GM19468 (cell line): ENCODE data around the gene TMEM203.

Experiments used
- ATAC-seq: cut with Tn5 transposase; IDR thresholded peaks from one replicate; pipeline ENCODE4 v1.9.1; 2021; ENCODE audit warnings: mild to moderate bottlenecking, moderate library complexity, moderate number of reproducible peaks; ENCODE audit not compliant: unreplicated experiment; ENCODE audit errors: extremely low read depth

Gene TMEM203

GRCh38 chr9:137184881-137185660 is 20.4 kb downstream of the TMEM203 start:
- no peak for ATAC-seq

DNA sequence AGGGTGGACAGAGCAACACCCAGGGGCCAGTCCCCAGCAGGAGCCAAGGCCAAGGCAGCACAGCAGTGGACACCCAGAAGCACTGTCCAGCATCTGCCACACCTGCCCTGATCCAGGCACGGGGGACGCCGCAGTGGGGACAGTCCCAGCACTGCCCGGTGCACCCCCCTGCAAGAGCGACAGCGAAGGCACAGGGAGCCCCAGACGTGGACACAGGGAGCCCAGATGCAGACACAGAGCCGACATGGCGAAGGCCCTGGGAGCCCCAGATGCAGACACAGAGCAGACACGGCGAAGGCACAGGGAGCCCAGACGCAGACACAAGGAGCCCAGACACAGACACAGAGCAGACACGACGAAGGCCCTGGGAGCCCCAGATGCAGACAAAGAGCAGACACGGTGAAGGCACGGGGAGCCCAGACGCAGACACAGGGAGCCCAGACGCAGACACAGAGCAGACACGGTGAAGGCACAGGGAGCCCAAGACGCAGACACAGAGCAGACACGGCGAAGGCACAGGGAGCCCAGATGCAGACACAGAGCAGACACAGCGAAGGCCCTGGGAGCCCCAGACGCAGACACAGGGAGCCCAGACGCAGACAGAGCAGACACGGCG is 21.4 kb downstream of the TMEM203 start:
- ATAC-seq: no peak

DNA sequence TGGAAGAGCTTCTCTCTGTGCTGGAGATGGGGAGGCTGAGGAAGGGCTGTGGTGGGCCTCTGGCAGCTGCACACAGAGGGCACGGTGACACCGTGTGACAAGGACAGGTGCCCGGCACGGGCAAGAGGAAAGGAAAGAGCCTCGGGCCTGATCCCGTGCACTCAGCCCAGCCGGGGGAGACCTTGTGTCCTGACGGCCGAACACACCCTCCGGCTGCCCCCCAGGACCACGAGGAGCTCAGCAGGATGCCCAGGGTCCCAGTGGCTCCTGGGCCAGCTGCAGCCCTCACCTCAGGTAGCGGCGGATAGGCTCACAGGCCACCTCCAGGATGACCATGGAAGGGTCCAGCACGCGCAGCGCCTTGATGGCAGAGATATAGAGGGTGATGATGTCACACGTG is 22.6 kb downstream of the TMEM203 start:
- no peak for ATAC-seq

GRCh38 chr9:137181680-137182079 is 23.8 kb downstream of the TMEM203 start:
- ATAC-seq: no peak

DNA sequence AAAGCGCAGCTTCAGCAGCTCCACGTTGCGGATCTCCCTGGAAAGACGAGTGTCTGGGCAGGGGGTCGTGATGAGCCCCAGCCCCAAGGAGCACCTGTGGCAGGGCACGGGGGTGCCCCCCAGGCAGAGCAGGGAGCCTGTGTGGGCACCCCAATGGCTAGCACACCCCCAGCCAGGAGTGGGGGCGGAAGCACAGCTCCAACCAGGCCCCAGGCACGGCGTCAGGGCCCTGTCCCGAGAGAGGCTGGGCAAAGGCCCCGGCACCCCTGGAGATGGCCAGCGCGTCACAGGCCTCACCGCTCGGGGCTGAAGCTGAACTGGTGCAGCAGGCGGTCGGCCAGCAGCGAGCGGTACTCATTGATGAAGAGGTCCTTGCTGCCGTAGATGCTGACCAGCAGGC is 25.0 kb downstream of the TMEM203 start:
- ATAC-seq: no peak

GRCh38 chr9:137179761-137180160 is 25.7 kb downstream of the TMEM203 start:
- no peak for ATAC-seq

DNA sequence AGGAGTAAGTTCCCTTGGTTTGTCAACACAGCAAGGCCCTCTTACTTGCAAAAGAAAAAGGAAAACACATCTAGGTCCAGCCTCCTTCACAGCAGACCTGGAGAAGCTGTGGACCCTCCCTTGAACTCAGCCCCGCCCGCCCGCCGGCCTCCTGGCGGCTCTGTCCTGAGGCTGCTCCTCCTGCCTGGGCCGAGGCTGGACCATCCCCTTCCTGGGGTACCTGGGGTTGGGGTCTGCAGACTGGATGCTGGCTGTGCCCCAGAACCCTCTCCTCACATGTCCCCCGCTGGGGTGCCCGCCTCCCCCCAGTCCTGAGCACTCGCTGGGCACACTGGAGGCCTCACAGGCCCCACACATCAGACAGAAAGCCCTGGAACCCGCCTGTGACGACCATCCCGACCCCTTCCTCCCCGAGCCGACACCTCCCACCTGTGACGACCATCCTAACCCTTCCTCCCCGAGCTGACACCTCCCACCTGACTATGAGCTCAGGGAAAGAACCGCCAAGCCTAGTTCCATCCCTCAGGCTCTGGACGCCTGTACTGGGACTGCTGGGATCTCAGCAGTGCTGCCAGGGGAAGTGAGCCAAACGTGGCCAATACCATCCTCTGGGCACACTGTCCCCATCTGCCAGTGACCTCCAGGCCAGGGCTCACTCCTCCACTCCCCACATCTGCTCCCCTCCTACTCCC is 26.4 kb downstream of the TMEM203 start:
- ATAC-seq: no peak

DNA sequence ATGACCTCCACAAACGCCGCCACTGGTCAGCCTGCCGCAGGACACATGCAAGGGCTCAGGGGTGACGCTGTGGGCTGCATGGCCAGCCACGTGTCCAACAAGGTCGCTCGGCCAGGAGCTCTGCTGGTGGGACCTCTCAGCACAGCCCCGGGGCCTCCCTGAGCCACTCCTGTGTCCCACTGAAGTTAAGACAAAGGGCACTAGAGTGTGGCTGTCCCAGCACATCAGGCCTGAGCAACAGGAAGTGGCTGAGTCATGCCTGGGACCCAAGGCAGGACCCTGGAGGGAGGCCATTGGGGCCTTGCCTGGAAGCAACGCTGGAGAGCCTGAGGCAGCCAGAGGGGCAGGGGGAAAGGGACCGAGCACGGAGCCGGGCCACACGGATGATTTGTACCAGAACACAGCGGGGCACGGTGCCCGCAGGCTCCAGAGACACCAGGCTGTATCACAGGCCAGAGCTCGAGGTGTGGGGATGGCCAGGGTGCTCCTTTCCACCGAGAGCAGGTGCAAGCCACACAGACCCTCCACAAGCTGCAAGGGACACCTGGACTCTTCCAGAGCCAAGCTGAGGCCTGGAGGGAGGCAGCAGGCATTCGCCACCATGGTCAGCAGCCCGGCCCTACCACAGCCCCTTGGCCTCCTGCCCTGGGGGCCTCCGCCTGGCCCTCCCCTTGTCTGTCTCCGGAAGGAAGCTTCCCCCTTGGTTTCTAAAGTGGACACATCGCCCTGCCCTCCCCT is 27.1 kb downstream of the TMEM203 start:
- no peak for ATAC-seq

- no peak for ATAC-seq
These were observed 28.9 kb downstream of the TMEM203 start for GRCh38 chr9:137176302-137177182.

- no peak for ATAC-seq
These were observed 30.0 kb downstream of the TMEM203 start for GRCh38 chr9:137175345-137175961.

DNA sequence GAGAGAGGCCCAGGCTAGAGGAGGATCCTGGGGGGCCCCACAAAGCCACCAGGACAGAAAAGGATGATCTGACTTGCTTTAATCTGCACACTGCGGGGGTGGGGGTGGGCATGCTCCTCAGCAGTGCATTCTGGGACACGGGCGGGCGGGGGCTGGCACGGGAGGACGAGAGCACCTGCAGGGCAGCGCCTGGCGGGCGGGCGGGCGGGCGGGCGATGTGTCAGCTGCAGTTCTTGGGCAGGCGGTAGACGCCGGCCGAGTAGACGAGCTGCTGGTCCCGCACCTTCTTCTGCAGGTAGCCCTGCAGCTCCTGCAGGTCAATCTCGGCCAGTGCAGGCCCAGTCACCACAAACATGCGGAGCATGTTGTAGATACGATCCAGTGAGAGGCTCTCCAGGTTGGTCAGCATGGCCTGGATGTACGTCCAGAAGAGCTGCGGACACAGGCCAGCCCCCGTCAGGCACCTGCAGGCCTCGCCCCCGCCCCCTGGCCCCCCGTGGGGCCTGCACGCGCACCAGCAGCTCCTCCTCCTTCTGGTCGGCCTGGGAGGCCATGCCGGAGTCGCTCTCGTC is 30.6 kb downstream of the TMEM203 start:
- no peak for ATAC-seq

DNA sequence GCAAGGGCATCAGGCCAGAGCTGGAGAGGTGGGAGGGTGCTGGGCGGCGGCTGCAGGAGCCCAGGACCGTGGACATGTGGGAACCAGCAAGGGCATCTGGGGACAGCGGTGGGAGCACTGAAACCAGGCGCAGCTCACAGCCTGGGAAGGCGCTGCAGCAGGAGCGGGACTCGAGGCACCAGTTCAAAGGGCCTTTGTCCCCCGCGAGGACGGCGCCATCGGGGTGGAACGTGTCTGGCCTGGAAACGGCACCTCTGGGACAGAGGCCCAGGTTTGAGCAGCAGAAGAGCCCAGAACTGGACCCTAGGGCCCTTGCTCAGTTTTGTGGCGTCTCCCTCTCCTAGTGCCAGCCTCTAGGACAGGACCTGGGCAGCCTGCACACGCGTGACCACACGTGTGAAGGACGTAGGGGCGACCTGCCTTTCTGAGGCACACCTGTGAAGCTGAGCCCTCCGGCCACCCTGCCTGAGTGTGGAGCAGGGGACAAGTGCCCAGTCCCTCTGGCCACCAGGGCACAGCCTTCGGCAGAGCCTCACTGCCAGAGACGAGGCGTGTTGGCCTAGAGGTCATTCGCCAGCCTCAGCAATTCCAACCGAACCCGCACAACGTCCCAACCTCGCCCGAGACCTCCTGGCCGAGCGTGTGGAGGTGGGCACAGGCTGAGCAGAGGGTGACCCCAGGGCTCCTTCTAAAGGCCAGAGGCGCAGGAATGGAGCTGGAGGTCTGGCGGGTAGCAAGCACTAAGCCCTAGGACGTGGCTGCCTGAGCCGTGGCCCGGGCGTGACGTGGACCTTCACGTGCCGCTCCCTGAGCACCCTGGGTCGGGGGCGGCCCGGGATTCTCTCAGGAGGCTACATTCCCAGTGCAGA is 31.4 kb downstream of the TMEM203 start:
- ATAC-seq: no peak

GRCh38 chr9:137172901-137173795 is 32.3 kb downstream of the TMEM203 start:
- no peak for ATAC-seq

DNA sequence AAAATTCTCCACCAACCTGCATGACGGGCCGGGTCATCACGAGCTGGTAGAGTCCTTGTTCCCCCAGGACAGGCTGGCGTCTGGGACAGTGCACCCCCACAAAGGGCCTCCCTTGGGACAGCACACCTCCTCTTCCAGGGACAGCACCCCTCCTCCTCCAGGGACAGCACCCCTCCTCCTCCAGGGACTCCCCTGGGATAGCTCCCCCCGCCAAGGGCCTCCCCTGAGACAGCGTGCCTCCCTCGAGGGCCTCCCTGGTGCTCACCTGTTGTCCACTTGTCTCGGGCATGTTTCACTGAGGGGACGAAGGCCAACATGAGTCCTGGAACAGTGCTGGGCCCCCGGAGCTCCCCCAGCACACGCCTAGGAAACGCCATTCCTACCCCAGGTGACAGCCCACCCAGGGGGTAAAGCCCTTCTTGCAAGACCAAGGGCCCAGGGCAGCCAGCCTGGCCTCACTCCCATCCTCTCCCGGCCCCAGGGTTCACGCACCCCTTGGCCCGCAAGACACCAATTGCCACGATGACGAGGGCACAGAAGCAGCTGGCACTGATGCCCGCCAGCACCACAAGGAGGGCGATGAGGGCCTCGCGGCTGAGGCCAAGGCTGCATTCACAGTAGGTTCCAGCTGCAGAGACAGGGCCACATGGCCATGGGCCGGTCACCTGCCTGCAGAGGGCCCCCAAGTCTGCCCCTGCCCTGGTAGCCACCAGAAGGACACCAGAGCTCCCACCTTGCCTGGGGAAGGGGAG is 34.1 kb downstream of the TMEM203 start:
- ATAC-seq: no peak

GRCh38 chr9:137170486-137171148 is 34.8 kb downstream of the TMEM203 start:
- no peak for ATAC-seq

DNA sequence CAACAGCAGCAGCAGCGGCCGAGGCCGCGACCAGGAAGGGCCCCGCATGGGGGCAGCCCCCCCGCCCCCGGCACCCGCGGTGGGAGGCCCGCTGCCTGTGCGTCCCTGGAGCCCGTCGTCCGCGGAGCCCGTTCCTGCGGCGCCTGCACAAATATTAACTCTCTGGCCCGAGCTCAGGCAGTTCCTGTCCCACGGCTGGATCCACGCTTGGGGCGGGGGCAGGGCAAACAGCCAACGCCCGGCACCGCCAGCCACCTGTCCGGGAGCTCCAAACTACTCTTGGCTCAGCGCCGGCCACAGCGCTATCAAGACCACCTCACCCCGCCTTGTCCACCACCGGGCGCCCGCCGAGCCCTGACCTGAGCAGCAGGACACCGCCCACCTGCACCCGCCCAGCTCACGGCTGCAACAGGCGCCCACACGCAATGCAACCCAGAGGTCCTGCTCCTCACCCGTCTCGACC is 35.5 kb downstream of the TMEM203 start, which contains the start of gene LRRC26:
LRRC26 (minus strand) TSS at position 156 of the 463 bp plus-strand sequence; CDS start at position 48, 108 bp downstream.
- ATAC-seq: no peak
